HEK293 (cell line): ENCODE results near the gene TTC33.

ENCODE experiments used
- CTCF ChIA-PET: fragments of 350-600 bp; formaldehyde crosslinking; extraction: SDS; loops from one replicate; lab custom pipeline; 2021; ENCODE audit warnings: antibody characterized with exemption; lab: Yijun Ruan, JAX
- POLR2A ChIA-PET: fragments of 300-600 bp; formaldehyde crosslinking; extraction: SDS; loops from one replicate; lab custom pipeline; 2020; ENCODE audit warnings: antibody characterized with exemption, inconsistent platforms; lab: Yijun Ruan, JAX
- H3K27ac ChIP-seq: fragments of 200-500 bp; sonication (Bioruptor generic); 2 replicates; pipeline ENCODE4 v1.5.1; 2014; ENCODE audit warnings: low read depth, low read length, control low read depth, inconsistent platforms; ENCODE audit errors: extremely low read depth
- H3K36me3 ChIP-seq, 2 experiments: fragments of 200-500 bp in 1 of 2; sonication (Bioruptor generic) in 1 of 2; 1 replicate in 1 of 2; 2 replicates in 1 of 2; pipeline ENCODE4 v1.5.1; 2014 to 2017; ENCODE audit warnings: inconsistent platforms in 2 of 2, low read length in 2 of 2; ENCODE audit not compliant: control insufficient read depth in 2 of 2, insufficient read depth in 1 of 2
- H3K4me1 ChIP-seq: fragments of 200-500 bp; sonication (Bioruptor generic); 2 replicates; pipeline ENCODE4 v1.5.1; 2014; ENCODE audit warnings: mild to moderate bottlenecking, low read length, inconsistent platforms; ENCODE audit not compliant: control insufficient read depth, insufficient read depth
- H3K4me3 ChIP-seq: 2 replicates; pipeline ENCODE4 v1.5.1; 2011; ENCODE audit warnings: low read depth, mild to moderate bottlenecking, control low read depth, low read length, moderate library complexity
- H3K9me3 ChIP-seq: fragments of 200-500 bp; sonication (Bioruptor generic); 2 replicates; pipeline ENCODE4 v1.5.1; 2014; ENCODE audit warnings: low read depth, low read length, inconsistent platforms; ENCODE audit not compliant: control insufficient read depth, insufficient read depth
- FEZF1 ChIP-seq: fragments of 450-650 bp; formaldehyde crosslinking; IDR thresholded peaks from 2 replicates; pipeline ENCODE4 v1.5.1; 2016; ENCODE audit warnings: missing biosample characterization, missing genetic modification characterization
- GFI1B ChIP-seq: fragments of 450-650 bp; formaldehyde crosslinking; IDR thresholded peaks from 2 replicates; pipeline ENCODE4 v1.5.1; 2016; ENCODE audit warnings: missing biosample characterization, missing genetic modification characterization
- GLI2 ChIP-seq: fragments of 450-650 bp; formaldehyde crosslinking; IDR thresholded peaks from 2 replicates; pipeline ENCODE4; 2017; ENCODE audit warnings: missing biosample characterization, missing genetic modification characterization, low read depth, borderline replicate concordance
- GLIS2 ChIP-seq: fragments of 450-650 bp; formaldehyde crosslinking; IDR thresholded peaks from 2 replicates; pipeline ENCODE4 v1.5.1; 2016; ENCODE audit warnings: missing biosample characterization, missing genetic modification characterization
- SP7 ChIP-seq: fragments of 450-650 bp; formaldehyde crosslinking; IDR thresholded peaks from 2 replicates; pipeline ENCODE4 v1.5.1; 2016; ENCODE audit warnings: missing biosample characterization, missing genetic modification characterization
- ZBTB6 ChIP-seq: fragments of 450-650 bp; formaldehyde crosslinking; IDR thresholded peaks from 2 replicates; pipeline ENCODE4 v1.5.1; 2017; ENCODE audit warnings: missing biosample characterization, missing genetic modification characterization
- ZFHX2 ChIP-seq: fragments of 450-650 bp; formaldehyde crosslinking; conservative IDR thresholded peaks from 2 replicates; pipeline ENCODE4 v1.5.1; 2016; ENCODE audit warnings: missing biosample characterization, missing genetic modification characterization
- ZIC2 ChIP-seq: fragments of 450-650 bp; formaldehyde crosslinking; IDR thresholded peaks from 2 replicates; pipeline ENCODE4 v1.5.1; 2016; ENCODE audit warnings: missing biosample characterization, missing genetic modification characterization
- ZNF138 ChIP-seq: fragments of 450-650 bp; formaldehyde crosslinking; IDR thresholded peaks from 2 replicates; pipeline ENCODE4 v1.5.1; 2016; ENCODE audit warnings: missing biosample characterization, missing genetic modification characterization, borderline replicate concordance
- ZNF2 ChIP-seq: fragments of 450-650 bp; formaldehyde crosslinking; IDR thresholded peaks from 2 replicates; pipeline ENCODE4 v1.5.1; 2016; ENCODE audit warnings: missing biosample characterization, missing genetic modification characterization
- ZNF24 ChIP-seq: fragments of 450-650 bp; formaldehyde crosslinking; IDR thresholded peaks from 2 replicates; pipeline ENCODE4 v1.5.1; 2016; ENCODE audit warnings: missing biosample characterization, missing genetic modification characterization
- ZNF362 ChIP-seq: fragments of 450-650 bp; formaldehyde crosslinking; IDR thresholded peaks from 2 replicates; pipeline ENCODE4 v1.5.1; 2016; ENCODE audit warnings: missing biosample characterization, missing genetic modification characterization
- ZNF37A ChIP-seq: fragments of 450-650 bp; IDR thresholded peaks from 2 replicates; pipeline ENCODE4 v1.5.1; 2018; ENCODE audit warnings: missing biosample characterization, missing genetic modification characterization
- ZNF423 ChIP-seq: fragments of 450-650 bp; formaldehyde crosslinking; IDR thresholded peaks from 2 replicates; pipeline ENCODE4 v1.5.1; 2016; ENCODE audit warnings: missing biosample characterization, missing genetic modification characterization
- ZNF549 ChIP-seq: fragments of 450-650 bp; IDR thresholded peaks from 2 replicates; pipeline ENCODE4 v1.5.1; 2018; ENCODE audit warnings: missing biosample characterization, missing genetic modification characterization, mild to moderate bottlenecking, inconsistent platforms, moderate library complexity
- ZNF624 ChIP-seq: fragments of 450-650 bp; formaldehyde crosslinking; IDR thresholded peaks from 2 replicates; pipeline ENCODE4 v1.5.1; 2017; ENCODE audit warnings: missing biosample characterization, missing genetic modification characterization
- ZNF677 ChIP-seq: fragments of 450-650 bp; IDR thresholded peaks from 2 replicates; pipeline ENCODE4 v1.5.0; 2018; ENCODE audit warnings: missing biosample characterization, mild to moderate bottlenecking, missing genetic modification characterization, moderate library complexity
- ZNF701 ChIP-seq: fragments of 450-650 bp; formaldehyde crosslinking; IDR thresholded peaks from 2 replicates; pipeline ENCODE4 v1.5.1; 2016; ENCODE audit warnings: missing biosample characterization, missing genetic modification characterization
- ZNF747 ChIP-seq: fragments of 450-650 bp; formaldehyde crosslinking; IDR thresholded peaks from 2 replicates; pipeline ENCODE4 v1.5.1; 2016; ENCODE audit warnings: missing biosample characterization, missing genetic modification characterization
- ZNF777 ChIP-seq: fragments of 450-650 bp; formaldehyde crosslinking; IDR thresholded peaks from 2 replicates; pipeline ENCODE4 v1.5.1; 2017; ENCODE audit warnings: missing biosample characterization, missing genetic modification characterization, borderline replicate concordance
- ZXDB ChIP-seq: fragments of 450-650 bp; formaldehyde crosslinking; IDR thresholded peaks from 2 replicates; pipeline ENCODE4 v1.5.1; 2016; ENCODE audit warnings: missing biosample characterization, missing genetic modification characterization
- TF ChIP-seq, protein P1 (sequence below): fragments of 450-650 bp; formaldehyde crosslinking; IDR thresholded peaks from 2 replicates; pipeline ENCODE4 v1.5.1; 2017; ENCODE audit warnings: missing biosample characterization, mild to moderate bottlenecking, missing genetic modification characterization, moderate library complexity
- TF ChIP-seq, protein P2 (sequence below): fragments of 450-650 bp; formaldehyde crosslinking; IDR thresholded peaks from 2 replicates; pipeline ENCODE4 v1.5.1; 2016; ENCODE audit warnings: missing biosample characterization, missing genetic modification characterization

TTC33 gene

DNA sequence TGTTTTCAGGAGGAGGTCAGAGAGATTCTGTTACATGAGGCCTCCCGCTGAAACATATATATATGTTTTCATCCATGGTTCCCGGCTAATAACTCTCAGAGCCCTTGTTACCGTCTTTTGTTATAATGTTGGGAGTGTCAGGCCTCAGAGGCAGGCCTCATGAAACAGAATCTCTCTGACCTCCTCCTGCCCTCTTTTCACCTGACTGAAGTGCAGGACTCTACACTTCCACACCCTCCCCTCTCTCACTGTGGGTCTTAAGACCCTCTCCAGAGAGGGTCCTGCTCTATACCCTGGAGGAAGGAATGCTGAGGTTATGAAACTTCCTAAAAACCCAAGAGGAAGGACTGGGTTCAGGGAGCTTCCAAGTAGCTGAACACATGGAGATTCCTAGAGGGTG, 104.6 kb downstream of the TTC33 start:
- H3K9me3 ChIP-seq, result no peaks in the 10 kb centered on the region
- TF ChIP-seq FEZF1 (tag by site-specific recombination) (no peak), ZNF777 (tag by site-specific recombination) (no peak), ZNF423 (tag by site-specific recombination) (no peak), GFI1B (no peak), SP7 (tag by site-specific recombination) (no peak), ZNF37A (tag by site-specific recombination) (no peak), GLI2 (tag by site-specific recombination) (no peak)
- TF ChIP-seq, protein P1, sequence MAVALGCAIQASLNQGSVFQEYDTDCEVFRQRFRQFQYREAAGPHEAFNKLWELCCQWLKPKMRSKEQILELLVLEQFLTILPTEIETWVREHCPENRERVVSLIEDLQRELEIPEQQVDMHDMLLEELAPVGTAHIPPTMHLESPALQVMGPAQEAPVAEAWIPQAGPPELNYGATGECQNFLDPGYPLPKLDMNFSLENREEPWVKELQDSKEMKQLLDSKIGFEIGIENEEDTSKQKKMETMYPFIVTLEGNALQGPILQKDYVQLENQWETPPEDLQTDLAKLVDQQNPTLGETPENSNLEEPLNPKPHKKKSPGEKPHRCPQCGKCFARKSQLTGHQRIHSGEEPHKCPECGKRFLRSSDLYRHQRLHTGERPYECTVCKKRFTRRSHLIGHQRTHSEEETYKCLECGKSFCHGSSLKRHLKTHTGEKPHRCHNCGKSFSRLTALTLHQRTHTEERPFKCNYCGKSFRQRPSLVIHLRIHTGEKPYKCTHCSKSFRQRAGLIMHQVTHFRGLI, result no peak
- TF ChIP-seq, all 188 proteins: peak for 0
- CTCF ChIA-PET, result no interaction called here
- Histone ChIP-seq H3K27ac (no peak overlapping the region), H3K4me3 (no peak overlapping the region), H3K36me3 (no peaks in the 10 kb centered on the region), H3K4me1 (no peaks in the 10 kb centered on the region)
- POLR2A ChIA-PET, result no interaction called here

- Histone ChIP-seq H3K9me3 (no peaks in the 10 kb centered on the region), H3K4me1 (peaks cover 4% of the 10 kb centered on the region; the same call in 1 of the 2 replicates), H3K36me3 (no peaks in the 10 kb centered on the region), H3K4me3 (no peak overlapping the region)
- ChIA-PET CTCF (interaction anchor here (0.6 kb wide), 1 partner anchor 33 kb away, joined by 3 read pairs; no protein-coding TSS in a partner anchor), POLR2A (no interaction called here)
- TF ChIP-seq ZNF362 (no peak), ZNF624 (tag by site-specific recombination) (no peak), ZNF549 (tag by site-specific recombination) (no peak), ZNF2 (tag by site-specific recombination) (no peak), ZBTB6 (tag by site-specific recombination) (no peak), ZNF24 (tag by site-specific recombination) (no peak), ZNF138 (tag by site-specific recombination) (no peak), ZXDB (tag by site-specific recombination) (no peak), ZNF747 (no peak), ZNF677 (tag by site-specific recombination) (no peak), GLIS2 (tag by site-specific recombination) (no peak), ZNF701 (tag by site-specific recombination) (no peak), ZIC2 (no peak), ZFHX2 (tag by site-specific recombination) (no peak)
- TF ChIP-seq, protein P2, sequence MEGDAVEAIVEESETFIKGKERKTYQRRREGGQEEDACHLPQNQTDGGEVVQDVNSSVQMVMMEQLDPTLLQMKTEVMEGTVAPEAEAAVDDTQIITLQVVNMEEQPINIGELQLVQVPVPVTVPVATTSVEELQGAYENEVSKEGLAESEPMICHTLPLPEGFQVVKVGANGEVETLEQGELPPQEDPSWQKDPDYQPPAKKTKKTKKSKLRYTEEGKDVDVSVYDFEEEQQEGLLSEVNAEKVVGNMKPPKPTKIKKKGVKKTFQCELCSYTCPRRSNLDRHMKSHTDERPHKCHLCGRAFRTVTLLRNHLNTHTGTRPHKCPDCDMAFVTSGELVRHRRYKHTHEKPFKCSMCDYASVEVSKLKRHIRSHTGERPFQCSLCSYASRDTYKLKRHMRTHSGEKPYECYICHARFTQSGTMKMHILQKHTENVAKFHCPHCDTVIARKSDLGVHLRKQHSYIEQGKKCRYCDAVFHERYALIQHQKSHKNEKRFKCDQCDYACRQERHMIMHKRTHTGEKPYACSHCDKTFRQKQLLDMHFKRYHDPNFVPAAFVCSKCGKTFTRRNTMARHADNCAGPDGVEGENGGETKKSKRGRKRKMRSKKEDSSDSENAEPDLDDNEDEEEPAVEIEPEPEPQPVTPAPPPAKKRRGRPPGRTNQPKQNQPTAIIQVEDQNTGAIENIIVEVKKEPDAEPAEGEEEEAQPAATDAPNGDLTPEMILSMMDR (tag by site-specific recombination), result no peak
- TF ChIP-seq, all 188 proteins: peak for 0
- no peak overlapping the region for H3K27ac ChIP-seq
Measured at GRCh38 chr5:40649463-40650030, 106.2 kb downstream of the TTC33 start.
